MG63 (cell line): ENCODE data around the gene NLGN4Y. TPM values are rescaled to one million over a fixed set of nuclear protein-coding genes. Genes with fewer than 3 reads are reported as not detected.

Experiments used
- DNase-seq: peaks from one replicate; pipeline ENCODE4 v3.0.0-alpha.2; 2020
- H3K27me3 ChIP-seq: fragments of 250-450 bp; sonication (Bioruptor Pico); 2 replicates; pipeline ENCODE4 v1.5.1; 2020; ENCODE audit warnings: mild to moderate bottlenecking, moderate library complexity
- H3K36me3 ChIP-seq: fragments of 250-450 bp; sonication (Bioruptor Pico); 2 replicates; pipeline ENCODE4 v1.5.1; 2020; ENCODE audit warnings: mild to moderate bottlenecking, moderate library complexity
- H3K4me3 ChIP-seq: fragments of 250-450 bp; sonication (Bioruptor Pico); 2 replicates; pipeline ENCODE4 v1.5.1; 2020; ENCODE audit warnings: mild to moderate bottlenecking, moderate library complexity
- H3K9me3 ChIP-seq: fragments of 250-450 bp; sonication (Bioruptor Pico); 2 replicates; pipeline ENCODE4 v1.5.1; 2020; ENCODE audit warnings: mild to moderate bottlenecking, moderate library complexity
- total RNA-seq: library from RNA; depleted of rRNA; stranded (reverse); fragments of >200 nt; shearing (Covaris generic); gene quantifications from 2 replicates; pipeline ENCODE4 v1.2.3, GENCODE V29; 2014; ENCODE audit warnings: low replicate concordance; rRNA removed

NLGN4Y gene
- 1.6 and 8.1 TPM in 2 replicates for total RNA-seq

GRCh38 chrY:14524272-14525231 is at the start of gene NLGN4Y:
Gene NLGN4Y (plus strand): TSS chrY:14524529. CDS start chrY:14622120, 97,591 bp downstream.
- Histone ChIP-seq H3K4me3 (peak within 1 kb of the TSS; percentile 65), H3K9me3 (no peaks in the 10 kb centered on the region), H3K36me3 (no peaks in the 10 kb centered on the region), H3K27me3 (no peaks in the 10 kb centered on the region)
- DNase-seq: peak; percentile 53

GRCh38 chrY:14485935-14486334 is 38.4 kb upstream of the NLGN4Y start:
- Histone ChIP-seq H3K27me3 (no peaks in the 10 kb centered on the region), H3K4me3 (no peak overlapping the region), H3K9me3 (no peaks in the 10 kb centered on the region), H3K36me3 (no peaks in the 10 kb centered on the region)
- DNase-seq: no peak

GRCh38 chrY:14490226-14490625 is 34.1 kb upstream of the NLGN4Y start:
- Histone ChIP-seq H3K9me3 (no peaks in the 10 kb centered on the region), H3K36me3 (no peaks in the 10 kb centered on the region), H3K4me3 (no peak overlapping the region), H3K27me3 (no peaks in the 10 kb centered on the region)
- no peak for DNase-seq

GRCh38 chrY:14498071-14498470 is 26.3 kb upstream of the NLGN4Y start:
- no peak for DNase-seq
- Histone ChIP-seq H3K27me3 (no peaks in the 10 kb centered on the region), H3K4me3 (no peak overlapping the region), H3K36me3 (no peaks in the 10 kb centered on the region), H3K9me3 (no peaks in the 10 kb centered on the region)

- no peak overlapping the region for H3K4me3 ChIP-seq
- DNase-seq: no peak
- no peaks in the 10 kb centered on the region for H3K27me3 ChIP-seq
- H3K9me3 ChIP-seq: no peaks in the 10 kb centered on the region
- no peaks in the 10 kb centered on the region for H3K36me3 ChIP-seq
These were observed 19.7 kb upstream of the NLGN4Y start for GRCh38 chrY:14504592-14504991.

GRCh38 chrY:14522379-14522950 is 1.9 kb upstream of the NLGN4Y start:
- H3K4me3 ChIP-seq: peak overlapping the region; percentile 65
- peak; percentile 4 for DNase-seq

GRCh38 chrY:14523491-14524271 is 648 bp upstream of the NLGN4Y start:
- H3K4me3 ChIP-seq: peak overlapping the region; percentile 65
- H3K27me3 ChIP-seq: no peaks in the 10 kb centered on the region
- H3K9me3 ChIP-seq: no peaks in the 10 kb centered on the region
- peak; percentile 14 for DNase-seq
- no peaks in the 10 kb centered on the region for H3K36me3 ChIP-seq

More at GRCh38 chrY:14522379-14522950, 1.9 kb upstream of the NLGN4Y start:
- H3K36me3 ChIP-seq: no peaks in the 10 kb centered on the region
- H3K27me3 ChIP-seq: no peaks in the 10 kb centered on the region
- no peaks in the 10 kb centered on the region for H3K9me3 ChIP-seq

- H3K9me3 ChIP-seq: no peaks in the 10 kb centered on the region
- no peaks in the 10 kb centered on the region for H3K27me3 ChIP-seq
- peak; percentile 16 for DNase-seq
- peak overlapping the region; percentile 65 for H3K4me3 ChIP-seq
- H3K36me3 ChIP-seq: no peaks in the 10 kb centered on the region
These were observed 986 bp downstream of the NLGN4Y start for GRCh38 chrY:14525315-14525714.

GRCh38 chrY:14528361-14528760 is 4.0 kb downstream of the NLGN4Y start:
- no peaks in the 10 kb centered on the region for H3K9me3 ChIP-seq
- DNase-seq: no peak
- no peaks in the 10 kb centered on the region for H3K27me3 ChIP-seq
- H3K36me3 ChIP-seq: no peaks in the 10 kb centered on the region
- no peak overlapping the region for H3K4me3 ChIP-seq

- no peak for DNase-seq
- Histone ChIP-seq H3K36me3 (no peaks in the 10 kb centered on the region; the same call in 1 of the 2 replicates), H3K9me3 (no peaks in the 10 kb centered on the region), H3K27me3 (no peaks in the 10 kb centered on the region), H3K4me3 (no peak overlapping the region)
These were observed 12.4 kb downstream of the NLGN4Y start for GRCh38 chrY:14536703-14537102.

- no peak for DNase-seq
These were observed 19.2 kb downstream of the NLGN4Y start for GRCh38 chrY:14543506-14543905.

GRCh38 chrY:14581294-14581693 is 57.0 kb downstream of the NLGN4Y start:
- Histone ChIP-seq H3K9me3 (no peaks in the 10 kb centered on the region), H3K27me3 (no peaks in the 10 kb centered on the region), H3K4me3 (no peak overlapping the region), H3K36me3 (no peaks in the 10 kb centered on the region; the same call in 1 of the 2 replicates)
- no peak for DNase-seq

More at GRCh38 chrY:14543506-14543905, 19.2 kb downstream of the NLGN4Y start:
- H3K9me3 ChIP-seq: no peaks in the 10 kb centered on the region
- no peaks in the 10 kb centered on the region; the same call in 1 of the 2 replicates for H3K36me3 ChIP-seq
- H3K27me3 ChIP-seq: no peaks in the 10 kb centered on the region
- H3K4me3 ChIP-seq: no peak overlapping the region

GRCh38 chrY:14586725-14587124 is 62.4 kb downstream of the NLGN4Y start:
- no peaks in the 10 kb centered on the region for H3K27me3 ChIP-seq
- no peak overlapping the region for H3K4me3 ChIP-seq
- no peaks in the 10 kb centered on the region for H3K9me3 ChIP-seq
- no peaks in the 10 kb centered on the region; the same call in 1 of the 2 replicates for H3K36me3 ChIP-seq
- DNase-seq: no peak

GRCh38 chrY:14601372-14601771 is 77.0 kb downstream of the NLGN4Y start:
- Histone ChIP-seq H3K9me3 (no peaks in the 10 kb centered on the region), H3K27me3 (no peaks in the 10 kb centered on the region), H3K36me3 (no peaks in the 10 kb centered on the region), H3K4me3 (no peak overlapping the region)
- no peak for DNase-seq

GRCh38 chrY:14617625-14618024 is 93.3 kb downstream of the NLGN4Y start:
- Histone ChIP-seq H3K4me3 (no peak overlapping the region), H3K27me3 (no peaks in the 10 kb centered on the region), H3K36me3 (no peaks in the 10 kb centered on the region), H3K9me3 (no peaks in the 10 kb centered on the region; the same call in 1 of the 2 replicates)
- no peak for DNase-seq

GRCh38 chrY:14618513-14618912 is 94.2 kb downstream of the NLGN4Y start:
- H3K27me3 ChIP-seq: no peaks in the 10 kb centered on the region
- H3K36me3 ChIP-seq: no peaks in the 10 kb centered on the region
- DNase-seq: no peak
- no peaks in the 10 kb centered on the region; the same call in 1 of the 2 replicates for H3K9me3 ChIP-seq
- H3K4me3 ChIP-seq: no peak overlapping the region

- Histone ChIP-seq H3K4me3 (no peak overlapping the region), H3K9me3 (no peaks in the 10 kb centered on the region), H3K27me3 (no peaks in the 10 kb centered on the region), H3K36me3 (no peaks in the 10 kb centered on the region; the same call in 1 of the 2 replicates)
- DNase-seq: no peak
These were observed 103.9 kb downstream of the NLGN4Y start for GRCh38 chrY:14628208-14628607.
